ENCODE results near the gene TYW1B.
"Not testable (repeated sequence)": the region's sequence is repeated elsewhere in the genome, so short reads cannot be mapped to it uniquely, and the experiment has no call there.

TYW1B gene

GRCh38 chr7:72632765-72633292, 195.2 kb downstream of the TYW1B start:
- H3K27me3 ChIP-seq; H3K9ac ChIP-seq; H3K36me3 ChIP-seq; H3K4me1 ChIP-seq; H3K4me2 ChIP-seq; H3K9me3 ChIP-seq (replicated peaks in 1 of 11); H4K20me1 ChIP-seq; H3K27ac ChIP-seq; H3K4me3 ChIP-seq: not testable (repeated sequence)

GRCh38 chr7:72628375-72628774, 199.6 kb downstream of the TYW1B start:
- not testable (repeated sequence) for H3K36me3 ChIP-seq; H3K9me3 ChIP-seq (replicated peaks in 1 of 11); H3K4me1 ChIP-seq; H3K4me3 ChIP-seq; H3K27me3 ChIP-seq; H3K4me2 ChIP-seq; H4K20me1 ChIP-seq; H3K27ac ChIP-seq; H3K9ac ChIP-seq

GRCh38 chr7:72626428-72627011, 201.5 kb downstream of the TYW1B start:
- H3K9ac ChIP-seq; H3K4me2 ChIP-seq; H3K4me1 ChIP-seq; H3K27me3 ChIP-seq; H3K9me3 ChIP-seq (replicated peaks in 1 of 11); H3K4me3 ChIP-seq; H4K20me1 ChIP-seq; H3K27ac ChIP-seq; H3K36me3 ChIP-seq: not testable (repeated sequence)

DNA sequence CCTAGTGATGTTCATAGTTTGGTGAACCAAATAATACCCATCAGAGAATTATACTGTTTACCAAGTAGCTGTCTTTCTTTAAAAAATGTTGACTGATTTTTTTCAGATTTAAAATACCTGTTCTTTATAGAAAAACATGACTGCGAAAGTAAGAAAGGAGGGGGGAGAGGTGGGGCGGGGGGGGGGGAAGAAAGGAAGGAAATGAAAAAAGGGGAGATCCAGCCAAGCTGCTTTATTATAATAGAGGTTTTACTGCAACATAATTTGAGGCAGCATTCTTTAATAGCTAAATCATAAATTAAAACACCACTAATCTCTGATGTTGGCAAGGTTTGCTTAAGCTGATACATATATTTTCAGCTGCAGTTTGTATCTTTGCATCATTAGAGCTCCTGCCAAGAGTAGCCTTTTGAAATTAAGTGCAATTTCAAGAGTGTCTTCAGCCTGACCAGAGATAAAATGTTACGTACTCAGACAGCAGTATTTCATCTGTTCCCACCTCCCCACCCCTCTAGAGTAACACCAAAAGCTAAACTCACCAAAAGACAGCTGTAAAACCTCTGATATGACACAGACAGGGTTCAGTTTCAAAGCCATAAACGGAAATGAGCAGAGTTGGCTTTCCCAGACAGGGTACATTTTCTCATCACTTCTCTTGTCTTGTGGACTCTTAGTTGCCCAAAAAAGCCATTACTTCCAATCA, 202.1 kb downstream of the TYW1B start:
- not testable (repeated sequence) for H3K9me3 ChIP-seq (replicated peaks in 1 of 11); H4K20me1 ChIP-seq; H3K9ac ChIP-seq; H3K36me3 ChIP-seq; H3K4me3 ChIP-seq; H3K4me1 ChIP-seq; H3K27ac ChIP-seq; H3K27me3 ChIP-seq; H3K4me2 ChIP-seq

GRCh38 chr7:72622532-72622931, 205.5 kb downstream of the TYW1B start:
- H3K9me3 ChIP-seq (replicated peaks in 1 of 11), result no peaks in the 10 kb centered on the region
- no peak overlapping the region for H3K4me3 ChIP-seq
- H3K27ac ChIP-seq, result no peak overlapping the region
- no peaks in the 10 kb centered on the region; a peak in 1 of 20 replicates for H3K4me1 ChIP-seq
- H3K9ac ChIP-seq, result no peak overlapping the region
- no peaks in the 10 kb centered on the region; a peak in 3 of 22 replicates for H3K36me3 ChIP-seq
- no peaks in the 10 kb centered on the region for H4K20me1 ChIP-seq
- H3K4me2 ChIP-seq, result no peak overlapping the region
- no peaks in the 10 kb centered on the region for H3K27me3 ChIP-seq
- TF ChIP-seq Cebpa-rat (IDR thresholded peaks at IDR 0.05), result no peak

- H3K4me1 ChIP-seq; H3K9ac ChIP-seq; H3K4me3 ChIP-seq; H3K27me3 ChIP-seq; H3K4me2 ChIP-seq; H3K9me3 ChIP-seq (replicated peaks in 1 of 11); H3K36me3 ChIP-seq; H4K20me1 ChIP-seq; H3K27ac ChIP-seq: not testable (repeated sequence)
Measured at GRCh38 chr7:72621761-72622187, 206.2 kb downstream of the TYW1B start.

- not testable (repeated sequence) for H3K9me3 ChIP-seq (replicated peaks in 1 of 11); H3K27ac ChIP-seq; H3K36me3 ChIP-seq; H3K9ac ChIP-seq; H3K4me3 ChIP-seq; H3K27me3 ChIP-seq; H3K4me2 ChIP-seq; H4K20me1 ChIP-seq; H3K4me1 ChIP-seq
Measured at GRCh38 chr7:72620923-72621322, 207.1 kb downstream of the TYW1B start.

GRCh38 chr7:72618435-72619180, 209.4 kb downstream of the TYW1B start:
- not testable (repeated sequence) for H3K4me2 ChIP-seq, H3K4me1 ChIP-seq, H3K27ac ChIP-seq, H3K4me3 ChIP-seq, H4K20me1 ChIP-seq, H3K9ac ChIP-seq, H3K27me3 ChIP-seq
- H3K9me3 ChIP-seq (replicated peaks in 1 of 11), result peaks cover 0 to 10% (median 8%) of the 10 kb centered on the region in 11 experiments; a peak in 16 of 22 replicates
- peaks cover 0 to 24% (median 13%) of the 10 kb centered on the region in 11 experiments; a peak in 14 of 22 replicates for H3K36me3 ChIP-seq

DNA sequence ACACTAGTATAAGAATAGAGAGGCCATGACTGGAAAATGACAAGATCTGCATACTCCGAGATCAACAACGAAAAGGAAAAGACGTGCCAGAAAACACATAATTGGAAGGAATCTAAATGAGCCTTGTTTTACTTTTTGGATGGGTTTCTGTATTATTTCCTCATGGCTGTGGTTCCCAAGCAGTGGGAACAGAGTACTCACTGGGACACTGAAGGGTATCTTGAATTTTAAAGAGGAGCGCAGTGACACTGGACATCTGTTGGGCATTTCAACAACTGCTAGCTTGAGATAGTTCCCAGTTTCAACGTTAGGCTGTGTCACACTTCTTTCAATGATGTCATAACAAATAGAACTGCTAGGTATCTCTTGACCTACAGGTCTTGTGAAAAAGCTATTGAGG, 218.2 kb downstream of the TYW1B start:
- not testable (repeated sequence) for H3K9ac ChIP-seq; H3K4me2 ChIP-seq; H3K4me3 ChIP-seq; H3K9me3 ChIP-seq (replicated peaks in 1 of 11); H3K4me1 ChIP-seq; H3K27ac ChIP-seq; H4K20me1 ChIP-seq; H3K27me3 ChIP-seq
- peaks cover 4 to 38% (median 10%) of the 10 kb centered on the region in 11 experiments; a peak in 15 of 22 replicates for H3K36me3 ChIP-seq

- H3K9me3 ChIP-seq (replicated peaks in 1 of 11); H3K9ac ChIP-seq; H3K4me3 ChIP-seq; H3K4me2 ChIP-seq; H4K20me1 ChIP-seq; H3K4me1 ChIP-seq; H3K27ac ChIP-seq; H3K27me3 ChIP-seq: not testable (repeated sequence)
- H3K36me3 ChIP-seq, result peaks cover 0 to 37% (median 12%) of the 10 kb centered on the region in 11 experiments; a peak in 15 of 22 replicates
Measured at GRCh38 chr7:72607988-72608387, 220.0 kb downstream of the TYW1B start.

GRCh38 chr7:72605863-72606431, 222.1 kb downstream of the TYW1B start:
- H3K27ac ChIP-seq, H3K27me3 ChIP-seq: not testable (repeated sequence)

DNA sequence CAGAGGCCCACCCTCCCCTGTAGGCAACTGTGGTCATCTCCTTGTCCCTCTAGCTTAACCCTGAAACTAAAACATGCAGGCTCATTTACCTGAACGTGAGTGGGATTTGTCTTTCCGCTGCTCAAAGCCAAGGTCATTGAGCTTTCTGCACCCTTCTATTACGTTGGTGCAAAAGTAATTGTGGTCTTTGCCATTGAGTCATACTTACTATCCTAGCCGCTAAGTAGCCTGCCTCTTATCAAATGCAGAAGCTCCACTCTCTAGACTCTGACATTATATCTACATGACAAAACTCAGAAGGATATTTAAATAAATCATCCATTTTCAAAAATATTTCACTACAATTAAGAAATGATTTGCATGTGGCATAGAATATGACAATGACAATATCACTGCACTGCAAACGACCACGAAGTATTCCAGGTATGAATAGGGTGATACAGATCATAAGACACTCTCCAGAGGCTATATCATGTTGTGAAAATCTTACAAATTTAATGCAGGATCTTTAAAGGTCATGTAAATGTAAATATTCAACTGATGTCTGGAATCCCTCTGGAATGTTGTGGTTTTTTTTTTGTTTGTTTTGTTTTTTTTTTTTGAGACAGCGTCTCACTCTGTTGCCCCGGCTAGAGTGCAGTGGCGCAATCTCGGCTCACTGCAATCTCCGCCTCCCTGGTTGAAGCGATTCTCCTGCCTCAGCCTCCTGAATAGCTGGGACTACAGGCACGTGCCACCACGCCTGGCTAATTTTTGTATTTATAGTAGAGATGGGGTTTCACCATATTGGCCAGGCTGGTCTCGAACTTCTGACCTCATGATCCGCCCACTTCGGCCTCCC, 223.0 kb downstream of the TYW1B start:
- not testable (repeated sequence) for H3K4me3 ChIP-seq; H3K27ac ChIP-seq; H3K4me1 ChIP-seq; H3K27me3 ChIP-seq; H3K9ac ChIP-seq; H4K20me1 ChIP-seq; H3K4me2 ChIP-seq; H3K9me3 ChIP-seq (replicated peaks in 1 of 11)
- H3K36me3 ChIP-seq, result peaks cover 0 to 26% (median 10%) of the 10 kb centered on the region in 11 experiments; a peak in 12 of 22 replicates

More at GRCh38 chr7:72605863-72606431, 222.1 kb downstream of the TYW1B start:
- not testable (repeated sequence) for H3K4me3 ChIP-seq; H3K4me1 ChIP-seq; H3K4me2 ChIP-seq; H4K20me1 ChIP-seq; H3K9me3 ChIP-seq (replicated peaks in 1 of 11); H3K9ac ChIP-seq
- H3K36me3 ChIP-seq, result peaks cover 0 to 29% (median 10%) of the 10 kb centered on the region in 11 experiments; a peak in 12 of 22 replicates

- not testable (repeated sequence) for H3K27me3 ChIP-seq; H3K27ac ChIP-seq; H3K4me3 ChIP-seq; H3K4me1 ChIP-seq; H3K9ac ChIP-seq; H3K9me3 ChIP-seq (replicated peaks in 1 of 11); H4K20me1 ChIP-seq; H3K4me2 ChIP-seq
- peaks cover 0 to 18% (median 6%) of the 10 kb centered on the region in 11 experiments; a peak in 9 of 22 replicates for H3K36me3 ChIP-seq
Measured at GRCh38 chr7:72603476-72603875, 224.5 kb downstream of the TYW1B start.

Data from BLaER1 treated with 17β-estradiol and CSF1 and Interleukin-3, amounts not matched to agents 10 nM and 100 nM (cell line).